H1 (cell line): ENCODE measurements around the gene PRDM4. TPM values are rescaled to one million over a fixed set of nuclear protein-coding genes. Genes with fewer than 3 reads are reported as not detected.

ENCODE experiments used
- CTCF ChIA-PET: fragments of 300-600 bp; sonication (Branson Sonifier 250); formaldehyde crosslinking; loops from one replicate; lab custom pipeline; 2021; ENCODE audit not compliant: partially characterized antibody; lab: Charles Lee
- POLR2A ChIA-PET: fragments of 300-600 bp; sonication (Branson Sonifier 250); formaldehyde crosslinking; loops from one replicate; lab custom pipeline; 2021; ENCODE audit warnings: inconsistent platforms; ENCODE audit not compliant: partially characterized antibody; lab: Charles Lee
- DNase-seq, 2 experiments: peaks; one replicate each; pipeline versions ENCODE4 v3.0.0 to v3.0.0-alpha.2; 2010 to 2022; ENCODE audit warnings: low spot score in 2 of 2, low read depth in 1 of 2, mixed read lengths in 1 of 2
- FAIRE-seq: peaks from 2 replicates; lab custom pipeline; 2011; peaks lifted over from hg19 to GRCh38; lab: Jason Lieb, UNC
- H2AFZ ChIP-seq: 2 replicates; pipeline ENCODE4 v1.8.1; 2012; ENCODE audit warnings: low read length, inconsistent platforms
- H2AK5ac ChIP-seq: 2 replicates; pipeline ENCODE4 v1.6.1; 2013; ENCODE audit warnings: low read depth, low read length
- H2BK120ac ChIP-seq: replicated peaks from 2 replicates; pipeline ENCODE3; 2013; ENCODE audit warnings: low read depth, low read length, inconsistent platforms
- H2BK12ac ChIP-seq: 2 replicates; pipeline ENCODE4 v1.6.1; 2013; ENCODE audit warnings: low read depth, low read length
- H2BK15ac ChIP-seq: 2 replicates; pipeline ENCODE4 v1.6.1; 2013; ENCODE audit warnings: low read length
- H2BK20ac ChIP-seq: 2 replicates; pipeline ENCODE4 v1.6.1; 2013; ENCODE audit warnings: low read length
- H2BK5ac ChIP-seq: 2 replicates; pipeline ENCODE4 v1.6.1; 2013; ENCODE audit warnings: low read depth, low read length
- H3K14ac ChIP-seq: 2 replicates; pipeline ENCODE4 v1.6.1; 2013; ENCODE audit warnings: inconsistent platforms; ENCODE audit not compliant: insufficient read length
- H3K18ac ChIP-seq: 2 replicates; pipeline ENCODE4 v1.6.1; 2013; ENCODE audit warnings: low read length; ENCODE audit errors: extremely low read depth
- H3K23ac ChIP-seq: 2 replicates; pipeline ENCODE4 v1.6.1; 2013; ENCODE audit warnings: inconsistent platforms; ENCODE audit not compliant: insufficient read length
- H3K23me2 ChIP-seq: 2 replicates; pipeline ENCODE4 v1.6.1; 2013; ENCODE audit warnings: low read depth, low read length
- H3K27ac ChIP-seq: 2 replicates; pipeline ENCODE4 v1.6.1; 2011; ENCODE audit warnings: low read depth, low read length, inconsistent platforms
- H3K27me3 ChIP-seq, 4 experiments: replicated peaks in 1 of 4; 1 replicate in 1 of 4; 2 replicates in 3 of 4; pipeline versions ENCODE4 v1.6.1 to v1.8.1; 2011 to 2013; ENCODE audit warnings: low read length in 3 of 4, mild to moderate bottlenecking in 3 of 4, inconsistent platforms in 2 of 4, mixed read lengths in 2 of 4, moderate library complexity in 1 of 4; ENCODE audit not compliant: control insufficient read depth in 3 of 4, insufficient read depth in 3 of 4; ENCODE audit errors: extremely low read depth in 1 of 4
- H3K36me3 ChIP-seq, 4 experiments: 2 replicates each; pipeline versions ENCODE4 v1.6.1 to v1.8.1; 2011 to 2013; ENCODE audit warnings: mild to moderate bottlenecking in 4 of 4, low read length in 3 of 4, moderate library complexity in 2 of 4, control low read depth in 1 of 4, inconsistent platforms in 1 of 4; ENCODE audit not compliant: insufficient read depth in 4 of 4, control insufficient read depth in 2 of 4
- H3K4ac ChIP-seq: replicated peaks from 2 replicates; pipeline ENCODE3; 2013; ENCODE audit warnings: low read length, low read depth, mixed read lengths, inconsistent platforms; ENCODE audit not compliant: insufficient read length
- H3K4me1 ChIP-seq, 4 experiments: replicated peaks in 1 of 4; 1 replicate in 1 of 4; 2 replicates in 3 of 4; pipeline versions ENCODE4 v1.6.1 to v1.8.1; 2011 to 2013; ENCODE audit warnings: low read length in 3 of 4, inconsistent platforms in 2 of 4, mixed read lengths in 1 of 4; ENCODE audit not compliant: insufficient read depth in 4 of 4, control insufficient read depth in 3 of 4
- H3K4me2 ChIP-seq, 2 experiments: 2 replicates each; pipeline versions ENCODE4 v1.6.1 to v1.8.1; 2011 to 2013; ENCODE audit warnings: low read depth in 2 of 2, low read length in 2 of 2, control low read depth in 1 of 2, inconsistent platforms in 1 of 2, mild to moderate bottlenecking in 1 of 2; ENCODE audit not compliant: insufficient read depth in 1 of 2
- H3K4me3 ChIP-seq, 4 experiments: fragments of 200-600, 300-600 bp in 1 of 4; sonication (generic), shearing (Covaris generic), sonication (Bioruptor Twin) in 1 of 4; 2 replicates each; pipeline versions ENCODE4 v1.5.1 to v1.8.1; 2011 to 2016; ENCODE audit warnings: low read length in 4 of 4, low read depth in 3 of 4, control low read depth in 2 of 4, inconsistent platforms in 2 of 4, mild to moderate bottlenecking in 2 of 4, mixed read lengths in 1 of 4, moderate library complexity in 1 of 4; ENCODE audit not compliant: insufficient read depth in 2 of 4; ENCODE audit errors: extremely low read depth in 1 of 4
- H3K56ac ChIP-seq: replicated peaks from 2 replicates; pipeline ENCODE3; 2013; ENCODE audit warnings: low read depth, mild to moderate bottlenecking, mixed read lengths, low read length, inconsistent platforms; ENCODE audit not compliant: insufficient read length
- H3K79me1 ChIP-seq: 2 replicates; pipeline ENCODE4 v1.6.1; 2013; ENCODE audit warnings: low read depth, low read length, control low read depth
- H3K79me2 ChIP-seq, 2 experiments: 2 replicates each; pipeline versions ENCODE4 v1.6.1 to v1.8.1; 2012 to 2013; ENCODE audit warnings: low read length in 2 of 2, mild to moderate bottlenecking in 2 of 2, inconsistent platforms in 1 of 2; ENCODE audit not compliant: insufficient read depth in 2 of 2, control insufficient read depth in 1 of 2
- H3K9ac ChIP-seq, 4 experiments: replicated peaks in 1 of 4; 1 replicate in 1 of 4; 2 replicates in 3 of 4; pipeline versions ENCODE4 v1.6.1 to v1.8.1; 2011 to 2013; ENCODE audit warnings: low read depth in 3 of 4, low read length in 3 of 4, control low read depth in 2 of 4, mild to moderate bottlenecking in 2 of 4, moderate library complexity in 2 of 4, inconsistent platforms in 1 of 4; ENCODE audit errors: extremely low read depth in 1 of 4
- H3K9me3 ChIP-seq, 2 experiments: 2 replicates each; pipeline versions ENCODE4 v1.6.1 to v1.8.1; 2012 to 2013; ENCODE audit warnings: mild to moderate bottlenecking in 2 of 2, moderate library complexity in 2 of 2, control low read depth in 1 of 2, inconsistent platforms in 1 of 2, low read depth in 1 of 2, low read length in 1 of 2, mixed read lengths in 1 of 2; ENCODE audit not compliant: insufficient read depth in 2 of 2
- H4K20me1 ChIP-seq, 2 experiments: replicated peaks in 1 of 2; 2 replicates each; pipeline versions ENCODE3 to v1.8.1; 2011 to 2013; ENCODE audit warnings: inconsistent platforms in 2 of 2, low read length in 2 of 2, mild to moderate bottlenecking in 1 of 2; ENCODE audit not compliant: insufficient read depth in 2 of 2, control insufficient read depth in 1 of 2
- H4K5ac ChIP-seq: 2 replicates; pipeline ENCODE4 v1.6.1; 2013; ENCODE audit warnings: low read length, low read depth, mixed read lengths, inconsistent platforms; ENCODE audit not compliant: insufficient read length
- H4K8ac ChIP-seq: 2 replicates; pipeline ENCODE4 v1.8.0; 2013; ENCODE audit warnings: mild to moderate bottlenecking, moderate library complexity, low read length, inconsistent platforms; ENCODE audit not compliant: insufficient read depth; ENCODE audit errors: extremely low read depth
- H4K91ac ChIP-seq: replicated peaks from 2 replicates; pipeline ENCODE3; 2013; ENCODE audit warnings: low read length, mixed read lengths, inconsistent platforms; ENCODE audit not compliant: insufficient read length
- ATF3 ChIP-seq: IDR thresholded peaks from 2 replicates; pipeline ENCODE4 v1.6.1; 2011; ENCODE audit warnings: low read depth, mild to moderate bottlenecking, low read length; ENCODE audit not compliant: insufficient read depth
- BACH1 ChIP-seq: IDR thresholded peaks from 2 replicates; pipeline ENCODE4 v1.6.1; 2012; ENCODE audit warnings: low read length, improper control_type of control experiment
- CHD1 ChIP-seq: IDR thresholded peaks from 2 replicates; pipeline ENCODE4 v1.6.1; 2012; ENCODE audit warnings: low read depth, low read length, improper control_type of control experiment
- EP300 ChIP-seq, 2 experiments: IDR thresholded peaks; 1 replicate in 1 of 2; 2 replicates in 1 of 2; pipeline ENCODE4 v1.6.1; 2011 to 2012; ENCODE audit warnings: low read depth in 2 of 2, low read length in 2 of 2, mild to moderate bottlenecking in 2 of 2, borderline replicate concordance in 1 of 2, inconsistent platforms in 1 of 2, moderate library complexity in 1 of 2
- GTF2F1 ChIP-seq: IDR thresholded peaks from 2 replicates; pipeline ENCODE4 v1.6.1; 2012; ENCODE audit warnings: low read depth, low read length, improper control_type of control experiment, borderline replicate concordance
- MAX ChIP-seq: IDR thresholded peaks from 2 replicates; pipeline ENCODE4 v1.6.1; 2012; ENCODE audit warnings: inconsistent platforms
- NRF1 ChIP-seq: IDR thresholded peaks from 2 replicates; pipeline ENCODE4 v1.6.1; 2011; ENCODE audit warnings: mild to moderate bottlenecking, low read depth, low read length, improper control_type of control experiment
- POU5F1 ChIP-seq: IDR thresholded peaks from 2 replicates; pipeline ENCODE4 v1.6.1; 2011; ENCODE audit warnings: low read depth, mild to moderate bottlenecking, low read length, moderate library complexity
- WGBS, 2 experiments: shearing (Covaris generic) in 1 of 2; methylation state at CpG; one replicate each; pipeline versions ENCODE4 v1.1.6 to v1.1.7; 2013 to 2015; ENCODE audit warnings: low lambda C conversion rate in 2 of 2, mixed read lengths in 2 of 2, inconsistent platforms in 1 of 2, low coverage in 1 of 2, missing lambda C conversion rate in 1 of 2; ENCODE audit not compliant: insufficient replicate concordance in 2 of 2, insufficient coverage in 1 of 2, insufficient read length in 1 of 2; ENCODE audit errors: extremely low coverage in 1 of 2, missing lambda C conversion rate in 1 of 2; 5-methylcytosine and 5-hydroxymethylcytosine counted together
- polyA plus RNA-seq, 7 experiments: library from polyadenylated mRNA; depleted of rRNA in 3 of 7; stranded (reverse) in 5 of 7; unstranded in 2 of 7; fragments of >200 nt in 5 of 7; fragments of 200-250 nt in 2 of 7; gene quantifications; 1 replicate in 5 of 7; 2 replicates in 1 of 7; 4 replicates in 1 of 7; pipeline versions ENCODE4 v1.2.1 to v1.2.3, GENCODE V29; 2011 to 2013; ENCODE audit warnings: missing spikeins in 2 of 7, mixed read lengths in 2 of 7
- total RNA-seq: library from RNA; stranded (reverse); fragmentation: NEBNext Ultra II Directional; extraction: Animal tissue kit (Norgen Biotek cat#: 25700); gene quantifications from 2 replicates; pipeline ENCODE4 v1.2.1, GENCODE V29; 2021
- TF ChIP-seq, protein P1 (sequence below): IDR thresholded peaks from 2 replicates; pipeline ENCODE4 v1.6.1; 2012; ENCODE audit warnings: low read length, inconsistent platforms

Gene PRDM4
- total and polyA plus RNA-seq, 2 of the 8 experiments (the other 6 are each of a cell fraction or from before 2014, with no cell fraction given): 10.1 to 17.5 TPM

DNA sequence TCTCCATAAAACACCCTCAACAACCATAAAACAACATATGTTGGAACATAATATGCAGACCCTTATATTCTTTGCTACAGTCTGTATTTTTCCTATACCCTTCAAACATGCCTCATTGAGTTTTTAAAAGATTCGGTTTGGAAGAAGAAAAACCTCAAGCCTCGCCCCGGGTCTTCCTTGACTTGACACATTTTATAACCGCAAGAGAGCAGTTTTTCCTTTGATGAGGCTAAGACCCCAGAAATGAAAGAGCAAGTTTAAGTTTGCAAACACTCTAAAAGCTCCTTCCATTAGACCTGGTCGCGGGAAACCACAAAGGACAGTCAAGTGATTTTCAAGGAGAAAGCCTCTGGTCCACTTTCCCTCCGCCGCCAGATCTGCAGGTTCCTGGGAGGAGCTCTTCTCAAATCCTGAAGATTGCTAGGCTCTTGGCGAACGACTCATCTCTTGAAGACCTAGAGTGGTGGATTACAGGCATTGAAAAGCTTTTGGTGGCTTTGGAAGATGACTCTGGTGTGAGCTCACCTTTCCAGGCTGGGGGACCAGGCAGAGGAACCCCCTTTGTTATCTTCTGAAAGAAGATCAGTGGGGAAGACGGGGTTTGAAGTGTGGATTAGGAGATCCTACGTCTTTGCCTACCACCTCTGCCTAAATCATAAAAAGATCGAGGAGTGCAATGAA is 13.6 kb upstream of the PRDM4 start, which contains the start of gene ASCL4:
TSS of gene ASCL4 (plus strand) at position 356 of the 681 bp plus-strand sequence. CDS start 515 bp downstream, outside the sequence.
- ChIA-PET CTCF (interaction anchor here (0.6 to 3.3 kb wide), 9 partner anchors 9 to 138 kb away, joined by 3 to 13 read pairs (median 4); no protein-coding TSS in a partner anchor), POLR2A (interaction anchor here (0.6 to 1.6 kb wide), 2 partner anchors 12 to 1145 kb away, joined by 3 to 6 read pairs; no protein-coding TSS in a partner anchor)
- Histone ChIP-seq H3K36me3 (no peaks in the 10 kb centered on the region), H3K56ac (no peak within 1 kb of the TSS), H2AK5ac (no peak within 1 kb of the TSS), H3K4me2 (peak within 1 kb of the TSS; percentile 50 to 97), H4K5ac (no peak within 1 kb of the TSS), H3K23me2 (peaks cover 5% of the 10 kb centered on the region; the same call in 1 of the 2 replicates), H3K9me3 (no peaks in the 10 kb centered on the region), H3K79me1 (no peaks in the 10 kb centered on the region), H3K27ac (no peak within 1 kb of the TSS), H3K27me3 (peaks cover 21 to 49% (median 44%) of the 10 kb centered on the region in 4 experiments), H3K23ac (no peak within 1 kb of the TSS), H4K8ac (peak within 1 kb of the TSS; percentile 68), H2BK15ac (no peak within 1 kb of the TSS), H2BK5ac (no peak within 1 kb of the TSS), H2BK120ac (no peak within 1 kb of the TSS), H2BK20ac (no peak within 1 kb of the TSS), H3K18ac (no peak within 1 kb of the TSS), H3K9ac (no peak within 1 kb of the TSS), H3K4me1 (peaks cover 0 to 3% (median 0%) of the 10 kb centered on the region in 4 experiments; a peak in 2 of 7 replicates), H4K20me1 (no peaks in the 10 kb centered on the region), H2BK12ac (no peak within 1 kb of the TSS), H3K79me2 (no peaks in the 10 kb centered on the region), H4K91ac (no peak within 1 kb of the TSS), H2AFZ (peak within 1 kb of the TSS; percentile 74; the same call in 1 of the 2 replicates), H3K4me3 (peak within 1 kb of the TSS; percentile 31 to 68 (median 50)), H3K14ac (no peak within 1 kb of the TSS), H3K4ac (no peak within 1 kb of the TSS)
- DNase-seq (no peak), FAIRE-seq (no peak)
- WGBS, 2 experiments: 70% methylated on average over 13 of the region's 13 CpGs; no CpG with 5 or more reads in 1 of the 2 experiments
- TF ChIP-seq CHD1 (no peak), NRF1 (no peak), MAX (no peak), POU5F1 (no peak), EP300 (IDR thresholded peaks at IDR 0.05; ENCODE audit: borderline replicate concordance in 1 of 2, low read depth in 2 of 2, low read length in 2 of 2) (no peak), ATF3 (no peak), GTF2F1 (no peak), BACH1 (no peak)
- TF ChIP-seq, protein P1, sequence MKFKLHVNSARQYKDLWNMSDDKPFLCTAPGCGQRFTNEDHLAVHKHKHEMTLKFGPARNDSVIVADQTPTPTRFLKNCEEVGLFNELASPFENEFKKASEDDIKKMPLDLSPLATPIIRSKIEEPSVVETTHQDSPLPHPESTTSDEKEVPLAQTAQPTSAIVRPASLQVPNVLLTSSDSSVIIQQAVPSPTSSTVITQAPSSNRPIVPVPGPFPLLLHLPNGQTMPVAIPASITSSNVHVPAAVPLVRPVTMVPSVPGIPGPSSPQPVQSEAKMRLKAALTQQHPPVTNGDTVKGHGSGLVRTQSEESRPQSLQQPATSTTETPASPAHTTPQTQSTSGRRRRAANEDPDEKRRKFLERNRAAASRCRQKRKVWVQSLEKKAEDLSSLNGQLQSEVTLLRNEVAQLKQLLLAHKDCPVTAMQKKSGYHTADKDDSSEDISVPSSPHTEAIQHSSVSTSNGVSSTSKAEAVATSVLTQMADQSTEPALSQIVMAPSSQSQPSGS: no peak
